Kidney glomerular epithelial cell (primary cell): Measurements from ENCODE around the gene OR5AU1.
"Not testable (repeated sequence)": the region's sequence is repeated elsewhere in the genome, so short reads cannot be mapped to it uniquely, and the experiment has no call there.

ENCODE experiments used
- DNase-seq: peaks from one replicate; lab custom pipeline; 2025; lab: John Stamatoyannopoulos, UW

Gene OR5AU1

GRCh38 chr14:21171128-21171527, 15.3 kb upstream of the OR5AU1 start:
- no peak for DNase-seq

GRCh38 chr14:21169573-21169972, 13.7 kb upstream of the OR5AU1 start:
- no peak for DNase-seq

- no peak for DNase-seq
Measured at GRCh38 chr14:21168055-21168454, 12.2 kb upstream of the OR5AU1 start.

GRCh38 chr14:21165670-21166069, 9.8 kb upstream of the OR5AU1 start:
- DNase-seq, result not testable (repeated sequence)

GRCh38 chr14:21165002-21165605, 9.2 kb upstream of the OR5AU1 start:
- not testable (repeated sequence) for DNase-seq

GRCh38 chr14:21163871-21164291, 8.0 kb upstream of the OR5AU1 start:
- DNase-seq, result no peak

GRCh38 chr14:21162081-21162480, 6.2 kb upstream of the OR5AU1 start:
- DNase-seq, result no peak

- DNase-seq, result no peak
Measured at GRCh38 chr14:21160061-21160610, 4.3 kb upstream of the OR5AU1 start.

GRCh38 chr14:21158175-21158574, 2.3 kb upstream of the OR5AU1 start:
- peak; percentile 19 for DNase-seq

- DNase-seq, result no peak
Measured at GRCh38 chr14:21149641-21150367, 6.1 kb downstream of the OR5AU1 start.

GRCh38 chr14:21145437-21145836, 10.4 kb downstream of the OR5AU1 start:
- no peak for DNase-seq

- DNase-seq, result no peak
Measured at GRCh38 chr14:21142357-21142756, 13.5 kb downstream of the OR5AU1 start.

GRCh38 chr14:21136024-21136423, 19.8 kb downstream of the OR5AU1 start:
- DNase-seq, result no peak

GRCh38 chr14:21133901-21134300, 22.0 kb downstream of the OR5AU1 start:
- no peak for DNase-seq

GRCh38 chr14:21123429-21123828, 32.4 kb downstream of the OR5AU1 start:
- no peak for DNase-seq

- DNase-seq, result no peak
Measured at GRCh38 chr14:21121122-21121521, 34.7 kb downstream of the OR5AU1 start.

GRCh38 chr14:21120686-21121085, 35.2 kb downstream of the OR5AU1 start:
- DNase-seq, result no peak

GRCh38 chr14:21118933-21119332, 36.9 kb downstream of the OR5AU1 start:
- no peak for DNase-seq

GRCh38 chr14:21113369-21113768, 42.5 kb downstream of the OR5AU1 start:
- no peak for DNase-seq

- DNase-seq, result no peak
Measured at GRCh38 chr14:21112255-21112654, 43.6 kb downstream of the OR5AU1 start.

- DNase-seq, result no peak
Measured at GRCh38 chr14:21109377-21110138, 46.3 kb downstream of the OR5AU1 start.

GRCh38 chr14:21108791-21109190, 47.1 kb downstream of the OR5AU1 start:
- DNase-seq, result no peak
